GM18508 (cell line): ENCODE measurements around the gene MAN1A2.

Source experiments
- ATAC-seq: cut with Tn5 transposase; IDR thresholded peaks from one replicate; pipeline ENCODE4 v1.9.1; 2021; ENCODE audit warnings: moderate number of reproducible peaks; ENCODE audit not compliant: insufficient read depth, unreplicated experiment

The MAN1A2 gene

DNA sequence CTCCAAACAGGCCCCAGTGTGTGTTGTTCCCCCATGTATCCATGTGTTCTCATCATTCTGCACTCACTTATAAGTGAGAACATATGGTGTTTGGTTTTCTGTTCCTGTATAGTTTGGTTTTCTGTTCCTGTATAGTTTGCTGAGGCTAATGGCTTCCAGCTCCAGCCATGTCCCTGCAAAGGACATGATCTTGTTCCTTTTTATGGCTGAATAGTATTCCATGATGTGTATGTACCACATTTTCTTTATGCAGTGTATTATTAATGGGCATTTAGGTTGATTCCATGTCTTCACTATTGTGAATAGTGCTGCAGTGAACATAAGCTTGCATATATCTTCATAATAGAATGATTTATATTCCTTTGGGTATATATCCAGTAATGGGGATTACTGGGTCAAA is 111.8 kb downstream of the MAN1A2 start:
- no peak for ATAC-seq

DNA sequence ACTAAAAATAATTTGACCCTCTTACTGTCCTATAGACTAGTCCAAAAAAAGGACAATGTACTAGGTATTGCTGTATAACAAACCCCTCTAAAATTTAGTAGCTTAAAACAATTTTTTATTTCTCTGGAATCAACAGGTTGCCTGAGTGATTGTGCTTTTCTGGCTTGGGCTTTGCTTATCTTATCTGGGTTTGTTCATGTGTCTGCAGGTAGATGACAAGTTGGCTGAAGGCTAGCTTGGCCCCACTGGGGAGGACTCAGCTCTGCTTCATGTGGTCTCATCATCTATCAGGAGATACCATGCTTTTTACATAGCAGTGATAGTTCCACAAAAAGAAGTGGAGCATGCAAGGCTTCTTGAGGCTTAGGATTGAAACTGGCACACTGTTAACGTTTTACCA is 114.2 kb downstream of the MAN1A2 start:
- ATAC-seq: no peak

DNA sequence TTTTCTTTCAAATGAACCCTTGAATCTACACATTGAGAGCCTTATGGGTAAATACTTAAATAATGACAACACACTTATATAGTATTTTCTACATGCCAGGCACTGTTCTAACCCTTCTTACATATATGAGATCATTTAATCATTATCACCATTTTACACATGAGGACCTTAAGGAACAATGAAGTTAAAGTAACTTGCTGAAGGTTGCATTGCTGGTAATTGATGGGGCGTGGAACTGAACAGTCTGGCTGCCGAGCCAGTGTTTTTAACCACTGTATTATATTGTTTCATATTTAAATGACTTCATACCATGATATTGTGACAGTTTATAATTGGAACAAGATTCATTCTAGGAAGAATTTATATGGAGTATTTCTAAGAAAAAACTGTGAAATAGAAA is 126.7 kb downstream of the MAN1A2 start:
- no peak for ATAC-seq

DNA sequence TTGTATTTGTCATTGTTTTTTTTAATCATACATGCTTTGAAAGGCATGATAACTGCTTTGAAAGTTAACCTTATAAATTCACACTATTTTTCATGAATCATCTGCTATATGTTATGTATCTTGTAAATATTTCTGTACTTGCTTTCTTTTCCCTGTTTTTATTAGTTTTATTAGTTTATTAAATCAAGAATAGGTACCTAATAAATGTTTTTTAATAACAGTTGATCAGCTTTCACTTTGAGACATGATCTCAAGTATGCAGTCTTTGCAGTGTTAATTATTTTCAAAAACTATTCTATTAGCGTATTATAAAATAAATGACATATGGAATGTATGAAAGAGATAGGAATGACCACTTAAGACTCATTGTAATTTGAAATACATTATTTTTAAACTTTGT is 127.8 kb downstream of the MAN1A2 start:
- ATAC-seq: no peak

DNA sequence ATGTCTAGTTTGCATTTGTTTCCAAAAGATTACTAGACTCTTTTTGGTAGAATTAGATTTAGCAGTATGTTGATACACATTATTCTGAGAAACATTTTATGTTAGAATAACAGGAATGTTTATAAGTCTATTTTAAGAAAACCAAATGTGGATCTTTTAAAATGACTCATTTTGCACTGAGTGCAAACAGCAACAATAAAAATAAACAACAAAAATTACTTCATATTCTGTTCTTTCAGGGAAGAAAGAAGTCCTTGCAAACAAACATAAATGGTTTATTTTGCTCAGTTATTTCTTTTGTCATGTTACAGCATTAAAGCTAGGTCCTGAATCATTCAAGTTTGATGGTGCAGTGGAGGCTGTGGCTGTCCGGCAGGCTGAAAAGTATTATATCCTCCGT is 131.8 kb downstream of the MAN1A2 start:
- ATAC-seq: no peak

DNA sequence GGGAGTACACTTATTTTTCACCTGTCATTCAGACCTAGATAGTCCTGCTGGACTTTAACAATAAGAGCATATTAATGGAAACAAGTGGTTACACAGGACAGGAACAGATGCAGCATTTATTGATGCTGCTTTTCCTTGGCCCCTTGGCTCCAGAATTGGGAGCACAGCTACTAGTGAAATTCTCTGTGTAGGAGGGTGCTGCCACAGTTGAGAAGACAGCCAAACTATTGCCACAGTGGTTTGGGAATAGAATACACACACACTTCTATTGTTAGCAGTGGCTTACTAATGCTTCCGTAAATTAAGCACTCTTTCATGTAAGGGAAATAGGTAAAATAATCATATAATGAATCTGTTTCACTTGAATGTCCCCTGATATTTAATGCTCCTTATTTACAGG is 133.3 kb downstream of the MAN1A2 start:
- no peak for ATAC-seq

DNA sequence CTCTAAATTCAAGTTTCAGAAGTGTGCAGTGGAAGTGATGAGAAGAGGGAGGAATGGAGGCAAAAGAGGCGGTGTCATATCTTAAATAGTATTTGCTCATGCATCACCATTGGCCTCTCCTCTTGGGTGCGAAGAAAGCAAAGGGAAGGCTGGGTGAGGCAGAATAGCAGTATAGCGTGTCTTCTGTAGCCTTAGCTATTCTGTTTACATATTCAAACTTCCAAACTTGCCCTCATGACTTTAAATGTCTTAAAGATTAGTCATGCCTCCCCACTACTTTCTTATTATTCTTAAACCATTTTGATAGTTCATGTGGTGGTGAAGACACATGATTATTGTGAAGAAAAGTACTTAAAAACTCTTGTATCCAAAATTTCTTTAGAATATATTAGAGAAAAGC is 134.0 kb downstream of the MAN1A2 start:
- ATAC-seq: no peak

DNA sequence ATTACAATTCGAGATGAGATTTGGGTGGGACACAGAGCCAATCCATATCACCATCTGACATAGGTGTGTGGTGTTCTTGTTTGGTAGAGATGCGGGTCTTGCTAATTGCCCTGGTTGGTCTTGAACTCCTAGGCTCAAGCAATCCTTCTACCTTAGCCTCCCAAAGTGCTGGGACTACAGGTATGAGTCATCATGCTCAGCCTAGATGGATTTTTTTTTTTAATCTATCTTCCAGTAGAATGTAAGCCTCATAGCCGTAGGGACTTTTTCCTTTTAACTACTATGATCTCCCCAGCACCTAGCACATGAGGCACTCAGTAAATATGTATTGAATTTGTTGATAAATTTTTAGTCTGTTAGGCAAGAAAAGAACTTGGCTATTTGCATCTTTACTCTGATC is 144.0 kb downstream of the MAN1A2 start:
- no peak for ATAC-seq

DNA sequence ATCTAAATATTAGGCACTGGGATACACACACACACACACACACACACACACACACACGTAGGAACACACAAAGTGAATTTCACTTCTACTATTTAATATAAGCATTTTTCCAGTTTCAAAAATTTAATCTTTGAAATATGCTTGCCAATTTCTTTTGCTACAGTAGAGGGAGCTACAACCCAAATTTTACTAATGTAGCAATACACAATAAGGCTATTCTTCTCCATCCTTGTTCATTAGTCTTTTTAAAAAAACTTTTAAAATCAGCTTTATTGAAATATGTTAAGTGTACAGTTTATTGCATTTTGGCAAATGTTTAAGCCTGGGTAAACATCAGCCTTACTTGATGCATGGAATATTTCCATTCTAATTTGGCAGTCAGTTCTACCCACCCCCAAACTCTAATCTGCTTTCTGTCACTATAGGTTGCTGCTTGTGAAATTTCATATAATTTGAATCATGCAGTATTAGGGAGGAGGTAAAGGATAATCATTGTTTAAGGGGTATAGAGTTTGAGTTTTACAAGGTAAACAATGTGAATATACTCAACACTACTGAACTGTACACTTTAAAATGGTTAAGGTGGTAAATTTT is 145.6 kb downstream of the MAN1A2 start:
- no peak for ATAC-seq

DNA sequence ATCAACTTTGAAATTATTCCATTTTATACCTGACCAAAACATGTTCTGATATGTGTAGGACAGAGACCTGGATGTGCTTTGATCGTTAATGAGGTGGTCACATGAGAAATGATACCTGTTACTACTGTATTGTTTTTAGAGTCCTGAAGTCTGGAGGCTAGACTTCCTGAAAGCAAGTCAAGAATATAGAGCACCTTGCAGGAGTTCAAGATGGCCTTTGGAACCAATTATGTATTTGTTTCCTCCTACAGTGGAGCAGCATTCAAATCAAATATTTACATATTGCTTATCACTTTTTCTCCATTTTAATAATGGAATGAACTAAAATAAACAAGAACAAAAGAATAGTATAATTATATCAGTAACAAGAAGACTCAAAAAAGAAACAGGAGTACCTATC is 155.9 kb downstream of the MAN1A2 start:
- no peak for ATAC-seq

DNA sequence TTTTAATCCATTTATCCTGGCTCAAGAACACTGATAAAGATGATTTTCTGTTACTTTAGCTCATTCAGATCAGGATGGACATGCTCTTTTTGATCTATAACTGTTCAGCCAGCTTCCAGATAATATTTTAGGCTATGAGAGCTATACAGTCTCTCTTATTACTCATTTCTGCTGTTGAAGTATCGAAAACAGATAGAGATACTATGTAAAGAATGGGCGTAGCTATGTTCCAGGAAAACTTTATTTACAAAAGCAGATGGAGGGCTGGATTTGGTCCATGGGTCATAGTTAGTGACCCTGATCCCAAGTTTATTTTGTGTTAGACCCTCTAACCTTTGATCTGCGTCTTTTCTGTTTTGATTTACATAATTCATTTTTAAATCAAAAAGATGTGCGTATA is 159.8 kb downstream of the MAN1A2 start:
- ATAC-seq: no peak

DNA sequence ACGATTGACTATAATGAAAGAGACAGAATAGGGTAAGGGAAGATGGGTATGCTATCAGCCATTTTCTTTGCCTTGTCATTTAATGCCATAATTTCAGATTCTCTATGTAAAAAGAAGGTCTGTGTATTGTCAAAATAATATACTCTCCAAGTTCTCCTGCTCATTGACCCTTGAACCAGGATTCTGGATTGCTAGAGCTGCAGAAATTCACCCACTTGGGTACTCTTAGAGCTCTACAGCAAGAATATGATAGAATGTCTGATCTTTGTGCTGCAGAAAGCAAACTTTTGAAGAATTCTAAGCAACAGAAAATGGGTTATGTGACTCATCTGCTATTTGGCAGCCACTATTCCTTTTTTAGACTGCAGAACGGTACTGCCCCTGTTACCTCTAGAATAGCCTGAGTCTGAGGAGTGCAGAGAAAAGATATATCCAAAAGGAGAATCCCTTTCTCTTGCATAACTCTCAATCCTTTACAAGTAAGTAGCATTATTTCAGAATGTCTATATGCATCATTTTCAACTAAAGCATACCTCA is 160.4 kb downstream of the MAN1A2 start:
- ATAC-seq: no peak

DNA sequence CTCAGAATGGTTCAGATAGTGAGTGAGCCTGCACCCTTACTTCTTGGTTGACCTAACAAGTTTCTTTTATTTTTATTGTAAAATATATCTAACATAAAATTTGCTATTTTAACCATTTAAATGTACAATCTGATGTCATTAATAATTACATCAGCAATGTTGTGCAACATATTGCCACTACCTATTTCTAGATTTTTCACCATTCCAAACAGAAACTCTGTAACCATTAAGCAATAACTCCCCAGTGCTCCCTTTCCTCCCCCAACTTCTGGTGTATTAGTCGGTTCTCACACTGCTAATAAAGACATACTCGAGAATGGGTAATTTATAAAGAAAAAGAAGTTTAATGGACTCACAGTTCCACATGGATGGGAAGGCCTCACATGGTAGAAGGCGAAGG is 162.4 kb downstream of the MAN1A2 start:
- ATAC-seq: no peak

DNA sequence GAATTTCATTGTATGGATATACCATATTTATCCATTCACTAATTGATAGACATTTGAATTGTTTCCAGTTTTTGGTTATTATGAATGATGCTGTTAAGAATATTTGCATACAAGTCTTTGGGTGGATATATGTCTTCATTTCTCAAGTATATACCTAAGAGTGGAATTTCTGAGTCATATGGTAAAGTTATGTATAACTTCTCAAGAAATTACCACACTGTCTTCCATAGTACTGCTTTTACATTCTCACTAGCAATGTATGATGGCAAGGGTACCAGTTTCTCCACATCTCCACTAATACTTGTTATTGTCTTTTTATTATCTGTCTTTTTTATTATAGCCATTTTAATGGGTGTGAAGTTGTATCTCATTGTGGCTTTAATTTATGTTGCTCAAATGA is 164.0 kb downstream of the MAN1A2 start:
- no peak for ATAC-seq

DNA sequence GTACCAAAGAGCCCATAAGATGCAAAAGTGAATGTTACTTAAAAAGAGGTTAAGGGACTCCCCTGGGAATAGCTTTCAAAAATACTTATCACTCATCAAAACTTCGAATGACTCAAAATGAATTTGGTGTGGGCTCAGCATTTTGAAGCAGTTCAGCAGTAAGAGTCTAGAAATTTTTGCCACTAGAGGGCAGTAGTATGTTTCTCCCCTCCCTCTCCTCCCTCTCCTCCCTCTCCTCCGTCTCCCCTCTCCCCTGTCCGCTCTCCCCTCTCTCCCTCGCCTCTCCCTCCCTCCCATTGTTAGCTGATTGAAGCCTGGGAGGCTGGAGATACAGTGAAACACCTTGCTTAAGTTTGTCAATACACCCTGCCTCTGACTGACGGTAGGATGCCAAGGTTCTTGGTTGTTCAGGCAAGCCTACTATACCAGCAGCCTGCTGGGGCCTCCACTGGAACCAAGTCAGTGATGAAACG is 167.8 kb downstream of the MAN1A2 start:
- ATAC-seq: no peak

DNA sequence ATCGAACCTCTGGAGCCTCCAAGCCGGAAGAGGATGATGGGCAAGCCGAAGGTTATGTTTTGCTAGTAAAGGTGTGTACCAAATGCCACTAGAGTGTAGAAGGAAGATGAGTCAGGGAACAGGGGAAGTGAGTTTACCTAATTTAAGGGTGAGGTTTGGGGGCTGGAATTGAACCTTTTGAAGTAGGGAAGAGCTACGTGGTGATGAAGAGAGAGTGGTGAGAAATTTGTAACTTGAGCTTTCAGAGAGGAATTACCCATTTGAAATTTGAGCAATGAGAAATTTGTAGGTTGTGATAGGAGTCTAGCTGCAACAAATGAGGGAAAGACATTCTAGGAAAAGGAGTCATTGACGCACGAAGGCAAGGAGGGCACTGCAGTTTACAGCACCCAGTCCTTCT is 168.6 kb downstream of the MAN1A2 start:
- no peak for ATAC-seq

DNA sequence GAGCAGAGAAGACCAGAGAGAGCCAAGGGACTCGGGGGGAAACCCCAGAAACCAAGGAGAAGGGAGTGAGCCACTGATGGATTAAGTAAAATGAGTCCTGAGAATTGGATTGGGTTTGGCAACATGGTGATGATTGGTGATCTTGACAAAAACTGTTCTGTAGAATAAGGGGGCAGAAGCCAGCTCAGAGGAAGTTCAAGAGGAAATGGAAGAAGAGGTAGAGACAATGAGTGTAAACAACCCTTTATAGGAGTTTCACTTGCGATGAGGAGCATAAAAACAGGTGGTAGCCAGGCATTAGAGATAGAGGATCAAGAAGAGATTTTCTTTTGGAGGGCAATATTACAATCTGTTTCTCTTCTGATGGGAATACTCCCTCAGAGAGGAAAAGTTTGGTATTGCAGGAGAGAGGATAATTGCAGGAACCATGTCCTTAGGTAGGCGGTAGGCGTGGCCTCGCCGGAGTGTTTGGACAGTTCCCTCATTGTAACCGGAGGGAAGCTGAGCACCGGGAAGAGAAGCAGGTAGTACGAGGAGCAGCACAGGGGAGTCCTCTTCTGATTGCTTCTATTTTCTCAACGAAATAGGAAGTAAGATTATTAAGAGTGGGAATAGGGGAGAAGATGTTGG is 170.2 kb downstream of the MAN1A2 start:
- ATAC-seq: no peak

DNA sequence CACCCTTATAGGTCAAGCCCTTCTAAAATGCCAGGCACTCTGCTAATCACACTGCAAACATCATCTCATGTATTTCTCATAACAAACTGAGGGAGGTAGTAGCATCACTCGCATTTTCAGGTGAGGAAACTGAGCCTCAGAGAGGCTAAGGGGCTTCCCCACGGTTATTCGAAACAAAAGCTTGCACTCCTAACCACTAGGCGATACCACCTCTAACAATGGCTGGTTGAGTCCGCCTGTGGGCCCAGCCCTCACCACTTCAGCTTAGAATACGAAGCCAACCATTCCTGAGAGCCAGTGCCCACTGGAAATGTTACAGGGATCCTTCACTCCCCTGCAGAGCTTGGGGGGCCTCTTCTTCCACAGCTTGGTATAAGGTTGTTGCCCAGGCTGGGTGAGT is 173.3 kb downstream of the MAN1A2 start:
- ATAC-seq: no peak

DNA sequence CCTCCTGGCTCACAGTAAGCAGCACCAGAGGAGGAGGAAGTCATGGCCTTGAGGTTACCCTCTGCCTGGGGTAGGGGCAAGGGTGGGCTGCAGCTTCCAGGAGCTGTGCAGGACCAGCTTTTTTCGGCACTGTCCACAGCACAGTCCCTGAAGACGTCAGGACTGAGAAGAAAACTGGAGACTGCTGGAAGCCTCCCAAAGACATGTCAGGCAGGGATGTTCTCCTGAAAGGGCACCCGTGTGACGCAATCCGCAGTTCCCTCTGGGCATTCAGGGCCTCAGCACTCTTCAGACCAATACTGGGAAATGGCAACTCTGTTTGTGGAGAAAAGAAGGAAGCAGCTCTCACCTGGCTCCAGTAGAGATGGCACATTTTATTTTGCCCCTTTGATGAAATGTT is 173.8 kb downstream of the MAN1A2 start:
- ATAC-seq: no peak

DNA sequence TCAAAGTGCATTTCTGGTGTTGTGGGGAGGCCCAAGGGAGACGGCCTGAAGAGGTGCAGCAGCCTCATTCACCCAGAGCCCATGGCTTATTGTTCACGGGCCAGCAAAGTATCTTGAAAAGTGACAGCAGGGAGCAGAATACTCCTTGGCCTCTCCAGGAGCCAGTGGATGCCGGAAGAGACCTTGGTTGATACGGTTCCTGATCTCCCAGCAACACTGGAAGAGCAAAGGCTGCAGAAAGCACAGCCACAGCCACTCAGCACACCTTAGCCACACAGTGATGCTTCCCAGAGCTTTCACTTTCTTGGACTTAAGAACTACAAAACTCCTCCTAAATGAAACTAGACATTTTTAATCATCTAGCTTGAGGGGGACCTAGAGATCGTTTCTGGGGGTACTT is 174.3 kb downstream of the MAN1A2 start:
- no peak for ATAC-seq

DNA sequence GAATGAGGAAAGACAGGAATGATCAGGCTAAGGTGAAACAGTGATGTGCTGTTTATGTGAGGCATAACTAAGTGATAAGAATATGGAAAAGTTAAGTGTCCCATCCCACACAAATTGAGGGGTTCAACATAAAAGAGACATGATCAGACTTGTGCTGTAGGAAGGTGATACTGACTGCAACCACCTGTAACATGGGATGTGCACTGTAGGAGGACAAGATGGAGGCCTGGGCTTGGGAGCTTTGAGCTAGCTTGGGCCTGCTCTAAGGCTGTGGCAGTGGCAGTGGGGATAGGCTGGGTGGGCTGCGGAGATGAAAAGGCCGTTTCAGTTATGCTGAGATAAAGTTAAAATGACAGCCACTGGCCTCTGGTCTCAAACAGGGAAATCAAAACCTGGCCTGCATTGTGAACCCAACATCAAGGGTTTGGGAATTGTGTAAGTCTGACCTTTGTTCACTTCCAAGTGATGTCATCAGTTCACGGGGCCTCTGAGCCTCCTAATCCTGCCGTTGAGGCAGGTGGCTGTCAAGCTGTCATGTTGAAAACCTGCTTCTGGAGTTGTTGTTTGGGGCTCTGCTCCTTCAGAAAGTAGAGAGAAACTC is 177.4 kb downstream of the MAN1A2 start:
- no peak for ATAC-seq

DNA sequence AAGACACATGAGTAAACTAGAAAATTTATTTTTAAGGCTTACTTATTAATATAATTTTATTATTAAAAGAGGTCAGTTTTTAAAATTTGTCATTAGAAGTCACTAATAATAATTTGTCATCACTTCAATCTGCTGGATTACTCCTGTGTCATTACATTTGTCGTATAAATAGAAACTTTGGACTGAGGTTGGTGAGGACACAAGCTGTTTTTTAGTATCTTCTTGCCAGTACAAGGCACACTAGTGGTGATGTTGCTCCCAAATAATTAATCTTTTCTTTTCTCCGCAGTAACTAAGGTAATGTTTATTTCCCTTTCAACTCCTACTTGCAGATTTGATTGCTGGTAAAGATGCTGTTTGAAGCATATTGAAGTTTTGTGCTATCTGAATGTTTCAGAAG is 179.2 kb downstream of the MAN1A2 start:
- ATAC-seq: no peak
